NCI-H524 (cell line): ENCODE measurements around the gene MGAT5B.
"Not testable (repeated sequence)": the region's sequence is repeated elsewhere in the genome, so short reads cannot be mapped to it uniquely, and the experiment has no call there.

Experiments
- DNase-seq, 2 experiments: peaks; one replicate each; lab custom pipeline; 2025; lab: John Stamatoyannopoulos, UW

MGAT5B gene, protein sequence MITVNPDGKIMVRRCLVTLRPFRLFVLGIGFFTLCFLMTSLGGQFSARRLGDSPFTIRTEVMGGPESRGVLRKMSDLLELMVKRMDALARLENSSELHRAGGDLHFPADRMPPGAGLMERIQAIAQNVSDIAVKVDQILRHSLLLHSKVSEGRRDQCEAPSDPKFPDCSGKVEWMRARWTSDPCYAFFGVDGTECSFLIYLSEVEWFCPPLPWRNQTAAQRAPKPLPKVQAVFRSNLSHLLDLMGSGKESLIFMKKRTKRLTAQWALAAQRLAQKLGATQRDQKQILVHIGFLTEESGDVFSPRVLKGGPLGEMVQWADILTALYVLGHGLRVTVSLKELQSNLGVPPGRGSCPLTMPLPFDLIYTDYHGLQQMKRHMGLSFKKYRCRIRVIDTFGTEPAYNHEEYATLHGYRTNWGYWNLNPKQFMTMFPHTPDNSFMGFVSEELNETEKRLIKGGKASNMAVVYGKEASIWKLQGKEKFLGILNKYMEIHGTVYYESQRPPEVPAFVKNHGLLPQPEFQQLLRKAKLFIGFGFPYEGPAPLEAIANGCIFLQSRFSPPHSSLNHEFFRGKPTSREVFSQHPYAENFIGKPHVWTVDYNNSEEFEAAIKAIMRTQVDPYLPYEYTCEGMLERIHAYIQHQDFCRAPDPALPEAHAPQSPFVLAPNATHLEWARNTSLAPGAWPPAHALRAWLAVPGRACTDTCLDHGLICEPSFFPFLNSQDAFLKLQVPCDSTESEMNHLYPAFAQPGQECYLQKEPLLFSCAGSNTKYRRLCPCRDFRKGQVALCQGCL

DNA sequence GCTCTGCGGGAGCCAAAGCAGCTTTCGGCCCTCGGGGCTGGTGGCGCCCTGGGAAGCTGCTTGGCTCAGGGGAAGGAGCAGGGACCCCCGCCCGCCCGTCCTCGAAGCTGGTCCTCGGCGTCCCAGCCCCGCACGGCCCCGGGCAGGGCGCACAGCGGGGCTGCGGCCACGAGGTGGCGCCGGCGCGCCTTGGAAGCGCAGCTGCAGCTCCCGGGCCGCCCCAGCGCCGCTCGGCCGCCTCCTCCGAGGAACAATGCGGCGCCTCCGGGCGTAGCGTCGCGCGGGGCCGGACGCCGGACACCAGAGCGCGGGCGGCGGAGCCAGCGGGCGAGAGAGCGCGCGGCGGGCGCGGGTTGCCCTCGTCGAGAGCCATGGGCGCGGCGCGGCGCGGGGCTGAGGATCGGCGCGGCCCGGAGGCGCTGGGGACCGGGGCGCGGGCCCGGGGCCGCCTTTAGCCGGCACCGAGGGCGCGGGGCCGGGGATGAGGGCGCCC, at the start of gene MGAT5B:
MGAT5B (plus strand) TSS at position 229 of the 493 bp plus-strand sequence. CDS start 626 bp downstream, outside the sequence.
- peak; percentile 91 to 93 for DNase-seq

DNA sequence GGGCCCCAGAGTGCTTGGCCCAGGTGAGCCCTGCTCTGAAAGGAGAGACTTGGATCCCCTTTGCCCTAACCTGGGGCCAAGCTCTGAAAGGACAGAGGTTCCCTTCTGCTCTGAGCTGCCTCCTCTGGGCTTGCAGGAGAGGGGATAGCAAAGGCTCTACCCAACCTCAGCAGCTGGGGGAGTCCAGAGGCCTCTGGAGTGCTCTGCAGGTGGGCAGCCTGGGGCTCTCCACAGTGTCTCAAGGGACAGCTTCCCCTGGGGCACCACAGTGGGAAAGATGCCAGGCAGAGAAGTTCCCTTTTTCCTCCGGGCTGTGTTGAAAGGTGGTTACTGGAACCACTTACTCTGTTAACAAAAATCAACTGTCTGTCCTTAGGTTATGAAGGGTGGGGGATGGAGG, 48.2 kb upstream of the MGAT5B start:
- DNase-seq: peak; percentile 89 to 95

DNA sequence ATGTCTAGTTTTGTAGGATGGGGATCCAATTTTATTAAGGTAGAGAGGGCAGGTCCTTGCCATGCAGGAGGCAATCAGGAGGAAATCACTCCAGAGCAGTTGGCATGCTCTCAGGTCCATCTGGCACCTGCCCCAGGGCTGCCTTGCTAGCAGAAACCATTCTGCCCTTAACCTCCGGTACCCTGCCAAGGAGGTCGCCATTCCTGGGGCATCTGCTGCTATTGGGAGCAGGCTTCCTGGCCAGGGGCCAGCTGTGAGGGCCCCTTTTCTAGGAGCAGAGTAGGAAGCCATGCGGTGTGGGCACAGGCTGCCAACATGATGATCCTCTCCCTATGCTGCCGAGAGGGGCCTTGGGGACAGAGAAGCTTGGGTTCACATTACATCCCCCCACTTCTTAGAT, 47.6 kb upstream of the MGAT5B start:
- DNase-seq: peak; percentile 98 to 100

DNA sequence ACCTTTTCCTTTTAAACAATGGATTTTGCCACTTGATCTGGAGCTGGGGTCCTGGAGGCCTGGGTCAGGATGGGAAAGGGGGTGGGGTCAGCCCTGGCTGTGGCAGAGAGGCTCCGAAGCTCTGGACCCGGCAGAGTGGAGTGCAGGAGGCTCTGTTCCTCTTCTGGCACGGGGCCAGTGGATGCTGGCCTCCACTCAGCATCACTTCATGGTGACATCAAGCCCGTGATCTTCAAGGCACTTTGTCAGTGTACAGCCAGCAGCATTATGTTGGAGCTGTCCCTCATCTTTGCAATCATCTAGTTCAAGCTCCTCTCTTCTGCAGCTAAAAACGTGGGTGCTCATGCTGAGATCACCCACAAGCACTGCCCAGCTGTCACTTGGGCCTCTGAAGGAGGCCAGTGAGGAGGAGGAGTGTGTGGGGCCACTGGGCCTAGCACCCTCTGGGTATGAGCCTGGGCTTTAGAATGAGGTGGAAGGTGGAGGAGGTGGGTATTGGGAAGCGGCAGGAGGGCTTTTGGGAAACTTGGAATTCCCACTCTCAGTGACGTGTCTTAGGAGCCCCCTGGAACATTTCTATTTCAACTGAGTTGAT, 45.9 kb upstream of the MGAT5B start:
- DNase-seq: no peak

DNA sequence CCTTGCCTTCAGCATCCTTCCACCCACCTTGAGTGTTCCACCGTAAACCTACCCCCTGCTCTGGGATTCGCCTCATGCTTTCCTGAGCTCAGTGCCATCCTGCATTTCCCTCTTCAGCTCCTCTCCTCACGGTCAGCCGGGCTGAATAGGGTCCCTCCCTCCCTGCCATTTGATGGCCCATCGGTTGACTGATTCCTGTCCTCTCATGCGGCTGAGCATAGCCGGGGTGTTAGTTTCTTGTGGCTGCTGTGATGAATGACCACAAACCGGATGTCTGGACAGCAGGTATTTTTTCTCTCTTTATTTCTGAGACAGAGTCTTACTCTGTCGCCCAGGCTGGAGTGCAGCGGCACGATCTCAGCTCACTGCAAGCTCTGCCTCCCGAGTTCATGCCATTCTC, 44.1 kb upstream of the MGAT5B start:
- no peak for DNase-seq

DNA sequence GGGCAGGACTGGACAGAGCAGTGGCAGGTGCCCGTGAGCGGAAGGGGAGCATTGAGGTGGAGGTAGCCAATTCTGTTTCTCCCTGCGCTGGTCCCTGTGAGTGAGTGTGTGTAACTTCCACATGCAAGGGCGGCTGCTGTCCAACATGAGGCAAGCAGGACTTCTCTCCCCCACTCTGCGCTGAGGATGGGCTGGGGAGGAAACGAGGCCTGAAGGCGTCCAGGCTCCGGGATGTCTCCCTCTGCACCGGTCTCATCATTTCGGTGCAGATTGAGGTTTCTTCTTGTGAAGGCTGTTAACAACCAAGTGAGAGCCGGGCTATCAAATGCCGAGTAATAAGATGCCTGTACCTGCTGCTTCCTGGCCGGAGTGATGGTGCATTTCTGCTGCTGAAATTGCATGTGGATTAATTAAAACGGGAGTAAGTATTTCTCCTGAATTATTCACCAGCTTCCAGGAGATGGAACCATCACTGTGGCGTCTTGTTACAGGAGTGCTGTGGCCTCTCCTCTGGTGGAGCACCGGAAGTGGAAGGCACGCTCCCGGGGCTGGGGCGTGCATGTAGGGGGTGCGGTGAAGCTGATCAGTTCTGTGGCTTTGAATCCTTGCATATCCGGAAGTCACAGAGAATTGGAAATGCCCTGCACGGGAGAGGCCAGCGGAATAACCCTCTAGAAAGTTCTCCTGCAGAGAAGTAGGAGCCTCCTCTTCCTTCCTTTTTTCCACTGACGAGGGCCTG, 41.7 kb upstream of the MGAT5B start:
- no peak for DNase-seq

DNA sequence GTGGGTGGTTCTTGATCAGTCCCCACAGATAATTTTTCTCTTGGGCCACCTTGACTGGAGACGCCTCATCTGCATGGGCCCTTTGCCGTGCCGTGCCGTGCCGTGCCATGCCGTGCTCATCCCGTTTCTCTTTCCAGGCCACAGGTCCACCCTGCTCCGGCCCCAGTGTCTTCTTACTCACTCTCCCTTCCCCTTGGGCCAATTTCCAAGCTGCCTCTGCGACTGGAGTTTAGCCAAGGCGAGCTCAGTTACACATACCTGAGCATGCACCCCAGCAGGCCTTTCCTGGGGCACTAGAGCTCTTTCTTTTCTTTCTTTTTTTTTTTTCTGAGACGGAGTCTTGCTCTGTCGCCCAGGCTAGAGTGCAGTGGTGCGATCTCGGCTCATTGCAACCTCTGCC, 40.5 kb upstream of the MGAT5B start:
- DNase-seq: no peak

DNA sequence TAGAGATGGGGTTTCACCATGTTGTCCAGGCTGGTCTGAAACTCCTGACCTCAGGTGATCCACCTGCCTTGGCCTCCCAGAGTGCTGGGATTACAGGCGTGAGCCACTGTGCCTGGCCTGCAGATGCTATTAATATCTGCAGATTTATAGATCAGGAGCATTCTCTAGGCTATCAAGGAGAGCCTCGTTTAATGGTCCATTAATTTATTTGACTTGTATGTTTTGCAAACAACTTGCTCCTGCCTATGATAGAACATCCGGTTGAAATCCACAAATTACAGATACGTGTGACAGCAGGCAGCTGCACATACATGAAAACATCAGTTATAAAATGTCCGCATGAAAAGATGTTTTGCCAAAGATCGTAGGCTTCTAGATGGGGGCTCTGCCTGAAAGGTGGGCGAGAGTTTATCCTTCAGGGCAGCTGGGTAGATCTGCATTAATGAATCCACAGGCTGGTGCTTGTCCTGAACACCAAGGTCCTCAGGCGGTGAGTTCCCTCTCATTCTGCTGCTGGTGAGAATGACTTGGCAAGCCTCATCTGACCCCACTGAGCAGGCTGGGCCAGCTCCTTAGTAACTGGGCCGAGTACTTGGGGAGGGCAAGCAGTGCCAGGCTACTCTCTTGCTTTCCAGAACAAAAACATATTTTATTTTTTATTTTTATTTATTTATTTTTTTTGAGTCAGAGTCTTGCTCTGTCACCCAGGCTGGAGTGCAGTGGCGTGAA, 37.1 kb upstream of the MGAT5B start:
- no peak for DNase-seq

DNA sequence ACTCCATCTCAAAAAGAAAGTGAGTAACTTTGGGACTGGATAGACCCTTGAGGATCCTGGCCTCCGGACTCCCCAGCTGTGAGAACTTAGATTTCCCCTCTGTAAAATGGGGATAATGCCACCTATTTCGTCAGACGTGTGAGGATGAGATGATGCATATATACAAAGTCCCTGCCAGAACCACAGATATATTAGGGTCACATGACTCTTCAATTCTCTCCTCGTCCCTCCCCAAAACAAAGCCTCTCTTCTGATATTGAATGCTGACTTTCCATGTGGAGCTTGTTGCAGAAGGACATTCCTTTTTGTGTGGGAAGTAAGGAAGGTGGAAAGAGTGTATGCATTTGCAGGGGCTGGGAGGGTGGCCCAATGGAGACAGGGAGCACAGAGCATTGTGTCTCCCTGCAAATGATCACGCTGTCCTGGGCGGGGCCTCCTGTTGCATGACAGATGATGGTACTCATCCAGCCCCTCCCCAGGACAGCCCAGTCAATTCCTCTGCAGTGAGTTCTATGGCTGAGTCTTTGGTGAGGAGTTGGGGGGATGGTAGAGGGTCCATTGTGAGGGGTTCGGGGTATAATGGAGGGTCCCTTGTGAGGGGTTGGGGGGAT, 35.1 kb upstream of the MGAT5B start:
- DNase-seq: no peak

DNA sequence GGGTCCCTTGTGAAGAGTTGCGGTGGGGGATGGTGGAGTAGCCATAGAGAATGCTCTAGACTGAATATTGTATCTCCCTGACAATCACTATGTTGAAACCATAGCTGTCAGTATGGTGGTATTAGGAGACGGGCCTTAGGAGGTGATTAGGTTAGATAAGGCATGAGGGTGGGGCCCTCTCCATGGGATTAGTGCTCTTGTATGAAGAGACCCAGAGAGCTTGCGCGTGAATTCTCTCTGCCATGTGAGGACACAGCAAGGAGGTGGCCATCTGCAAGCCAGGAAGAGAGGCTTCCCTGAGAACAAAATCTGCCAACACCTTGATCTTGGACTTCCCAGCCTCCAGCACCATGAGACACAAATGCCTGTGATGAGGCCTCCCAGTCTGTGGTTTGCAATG, 34.5 kb upstream of the MGAT5B start:
- DNase-seq: peak in 1 of 2 experiments; percentile 24

DNA sequence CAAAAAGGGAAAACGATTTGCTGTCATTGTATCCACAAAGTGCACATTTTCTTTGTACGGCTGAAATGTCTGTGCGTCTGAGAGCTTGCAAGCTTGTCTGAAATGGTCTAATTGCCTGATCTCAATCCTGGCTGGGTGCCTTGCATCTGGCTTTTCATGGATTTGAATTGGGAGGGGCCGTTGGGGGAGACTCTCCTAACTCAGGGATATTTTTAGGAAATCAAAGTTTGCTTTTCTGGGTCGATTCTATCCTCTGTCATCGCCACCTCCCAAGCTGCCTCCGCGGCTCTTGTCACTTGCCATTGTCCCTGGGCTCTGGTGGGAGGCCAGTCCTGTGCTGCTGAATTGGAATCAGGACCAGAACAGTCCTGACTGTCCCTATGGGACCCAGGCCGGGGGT, 33.3 kb upstream of the MGAT5B start:
- no peak for DNase-seq

DNA sequence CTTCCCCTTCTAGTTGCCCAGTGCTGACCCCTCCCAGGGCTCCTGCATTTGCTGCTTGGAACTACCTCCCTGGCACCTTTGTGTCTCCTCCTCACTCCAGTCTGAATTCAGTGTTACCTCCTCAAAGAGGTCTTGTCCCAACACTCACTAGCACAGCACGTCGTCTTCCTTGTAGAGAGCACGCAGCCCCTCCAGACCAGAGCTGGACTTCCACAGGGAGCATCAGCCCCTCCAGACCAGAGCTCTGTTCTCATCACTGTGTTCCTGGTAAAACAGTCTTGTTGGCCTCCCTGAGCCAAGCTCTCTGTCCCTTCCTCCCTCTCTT, 27.8 kb upstream of the MGAT5B start:
- DNase-seq: no peak

DNA sequence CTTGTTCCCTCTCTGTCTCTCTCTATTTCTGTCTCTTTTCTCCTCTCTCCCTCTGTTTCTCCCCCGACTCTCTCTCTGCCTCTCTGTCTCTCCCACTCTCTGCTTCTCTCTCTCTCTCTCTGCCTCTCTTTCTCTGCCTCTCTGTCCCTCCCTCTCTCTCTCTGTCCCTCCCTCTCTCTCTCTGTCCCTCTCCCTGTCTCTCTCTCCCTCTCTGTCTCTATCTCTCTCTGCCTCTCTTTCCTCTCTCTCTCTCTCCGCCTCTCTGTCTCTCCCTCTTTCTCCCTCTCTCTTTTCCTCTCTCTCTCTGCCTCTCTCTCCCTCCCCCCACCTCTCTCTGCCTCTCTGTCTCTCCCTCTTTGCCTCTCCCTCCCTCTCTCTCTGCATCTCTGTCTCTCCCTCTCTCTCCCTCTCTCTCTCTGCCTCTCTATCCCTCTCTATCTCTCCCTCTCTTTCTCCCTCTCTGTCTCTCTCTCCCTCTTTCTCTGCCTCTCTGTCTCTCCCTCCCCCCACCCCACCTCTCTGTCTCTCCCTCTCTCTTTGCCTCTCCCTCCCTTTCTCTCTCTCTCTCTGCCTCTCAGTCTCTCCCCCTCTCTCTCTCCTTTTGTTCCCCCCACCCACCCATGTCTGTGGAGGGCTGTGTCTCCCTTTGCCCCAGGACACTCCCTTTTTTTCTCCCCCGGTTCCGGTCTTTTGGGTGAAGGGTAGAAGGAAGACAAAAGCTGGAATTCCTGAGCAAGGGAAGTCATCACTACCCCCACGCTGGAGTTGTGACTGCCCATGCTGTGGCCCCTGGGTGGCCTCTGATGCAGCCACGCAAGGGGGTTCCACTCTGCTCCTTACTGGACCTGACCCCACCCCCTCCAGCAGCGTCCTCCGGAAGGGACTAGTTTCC, 27.1 kb upstream of the MGAT5B start:
- peak in 1 of 2 experiments; percentile 33 for DNase-seq

DNA sequence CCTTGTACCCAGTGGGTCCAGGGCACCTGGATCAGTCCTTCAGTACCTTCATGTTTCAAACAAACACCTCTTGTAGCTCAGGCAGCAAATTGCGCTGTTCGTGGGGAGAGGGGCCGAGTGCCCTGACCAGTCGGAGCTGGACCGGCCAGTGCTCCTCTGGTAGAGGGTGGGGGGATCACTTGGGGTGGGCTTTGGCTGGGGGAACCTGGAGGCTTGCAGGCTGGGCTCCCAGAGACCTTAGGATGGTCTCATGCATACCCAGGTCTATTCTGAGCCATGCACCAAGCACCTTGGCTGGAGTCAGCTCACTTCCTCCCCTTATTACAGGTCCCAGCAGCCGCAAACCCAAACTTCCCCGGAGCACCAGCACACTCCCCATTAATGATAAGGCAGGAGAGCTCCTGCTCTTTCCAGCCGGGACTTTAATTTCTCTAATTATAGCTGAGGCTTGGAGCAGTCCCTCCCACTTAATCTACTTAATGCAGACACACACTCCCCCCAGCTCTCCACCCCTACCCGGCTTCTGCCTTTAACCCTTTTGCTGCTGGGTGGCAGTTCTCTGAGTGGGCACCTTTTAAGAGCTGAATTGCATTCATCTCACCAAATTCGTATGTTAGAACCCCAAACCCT, 26.3 kb upstream of the MGAT5B start:
- DNase-seq: peak; percentile 89 to 93

DNA sequence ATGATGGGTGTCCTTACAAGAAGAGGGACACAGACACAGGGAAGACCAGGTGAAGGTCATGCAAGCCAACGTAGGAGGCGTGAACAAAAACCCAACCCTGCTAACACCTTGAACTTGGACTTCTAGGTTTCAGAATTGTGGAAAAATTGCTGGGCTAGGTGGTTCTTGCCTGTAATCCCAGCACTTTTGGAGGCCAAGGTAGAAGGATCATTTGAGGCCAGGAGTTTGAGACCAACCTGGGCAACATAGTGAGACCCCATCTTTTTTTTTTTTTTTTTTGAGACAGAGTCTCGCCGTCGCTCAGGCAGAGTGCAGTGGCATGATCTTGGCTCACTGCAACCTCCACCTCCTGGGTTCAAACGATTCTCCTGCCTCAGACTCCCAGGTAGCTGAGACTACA, 25.1 kb upstream of the MGAT5B start:
- DNase-seq: not testable (repeated sequence)

DNA sequence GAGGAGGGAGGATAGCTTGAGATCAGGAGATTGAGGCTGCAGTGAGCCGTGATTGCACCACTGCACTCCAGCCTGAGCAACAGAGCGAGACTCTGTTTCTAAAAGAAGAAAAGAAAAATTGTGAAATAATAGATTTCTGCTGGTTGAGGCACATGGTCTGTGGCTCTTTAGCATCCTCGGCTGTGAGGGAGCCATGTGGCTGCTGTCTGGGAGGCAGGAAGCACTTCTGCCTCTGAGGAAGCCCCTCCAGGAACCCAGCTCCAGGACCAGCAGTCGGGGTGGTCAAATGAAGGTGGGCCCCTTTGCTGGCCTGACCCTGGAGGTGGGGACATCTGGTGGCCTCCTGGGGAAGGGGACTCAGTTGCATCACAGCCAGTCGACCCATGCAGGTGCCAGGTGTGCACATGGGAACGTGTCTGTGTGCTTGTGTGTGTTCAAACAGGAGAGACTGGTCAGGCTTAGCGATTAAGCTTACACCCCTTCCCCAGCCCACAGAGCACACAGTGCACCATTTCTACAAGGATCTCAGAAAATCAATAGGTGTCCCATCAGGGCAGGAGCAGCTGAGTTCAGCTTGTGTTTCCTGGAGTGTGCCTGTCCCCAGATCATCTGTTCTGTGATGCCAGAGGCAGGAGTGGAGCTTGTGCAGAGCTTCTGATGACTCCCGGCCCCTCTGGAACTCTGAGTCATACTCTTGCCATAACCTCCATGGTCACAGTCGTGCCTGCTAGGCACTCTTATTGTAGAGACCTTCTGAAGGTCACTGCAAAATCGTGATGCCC, 24.3 kb upstream of the MGAT5B start:
- DNase-seq: no peak

DNA sequence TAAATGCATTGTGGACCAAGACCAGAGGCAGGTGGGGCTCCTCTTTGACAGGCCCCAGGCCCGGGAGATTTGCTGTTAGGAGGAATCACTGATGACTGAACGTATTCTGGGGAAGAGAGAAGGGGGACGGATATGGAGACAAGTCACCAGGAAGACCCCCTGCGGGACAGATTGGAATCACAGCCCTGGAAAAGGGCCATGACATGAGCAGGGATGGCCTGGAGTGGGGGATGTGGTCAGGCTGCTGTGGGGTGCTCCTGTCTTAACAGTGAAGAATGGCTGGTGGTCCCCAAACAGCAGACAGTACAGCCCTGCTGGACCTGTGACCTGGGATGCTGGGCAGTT, 23.7 kb upstream of the MGAT5B start:
- DNase-seq: no peak

DNA sequence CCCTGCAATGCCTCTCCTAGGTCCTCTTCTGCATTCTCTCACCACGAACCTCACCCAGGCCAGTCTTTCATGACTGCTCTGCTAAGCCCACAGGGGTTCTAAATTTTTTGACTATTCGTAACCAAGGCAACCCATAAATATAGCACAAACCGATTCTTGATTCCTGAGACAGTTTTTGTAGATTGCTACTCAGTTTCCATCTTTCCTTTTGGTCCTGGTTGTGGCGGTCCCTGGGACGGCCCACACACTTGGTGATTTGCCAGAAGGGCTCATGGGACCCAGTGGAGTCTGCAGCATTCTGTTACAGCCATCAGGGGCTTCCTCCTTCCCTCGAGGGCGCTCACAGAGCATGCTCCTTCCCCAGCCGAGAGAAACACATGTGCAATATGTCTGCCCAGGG, 23.4 kb upstream of the MGAT5B start:
- DNase-seq: peak in 1 of 2 experiments; percentile 19

DNA sequence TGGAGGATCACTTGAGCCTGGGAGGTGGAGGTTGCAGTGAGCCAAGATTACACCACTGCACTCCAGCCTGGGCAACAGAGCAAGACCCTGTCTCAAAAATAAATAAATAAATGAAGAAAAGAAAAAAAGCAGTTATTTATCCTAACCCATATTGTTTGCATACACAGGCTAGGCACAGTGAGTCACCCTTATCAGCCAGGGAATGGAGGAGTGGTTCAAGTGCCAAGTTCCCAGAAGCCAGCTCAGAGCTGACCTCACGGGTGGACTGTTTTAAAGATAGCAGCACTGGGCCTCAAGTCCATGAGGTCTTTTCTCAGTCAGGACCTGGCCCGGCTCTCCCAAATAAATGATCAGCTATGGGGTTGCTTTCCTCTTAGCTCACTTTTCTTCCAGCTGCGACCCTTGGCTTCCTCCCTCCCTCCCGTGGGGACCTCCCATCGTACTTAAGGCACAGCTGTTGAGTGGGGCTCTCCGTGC, 22.6 kb upstream of the MGAT5B start:
- DNase-seq: peak; percentile 39 to 53
